Neural cell (in vitro differentiated cells): ENCODE results near the gene NOS1AP. TPM values are rescaled to one million over a fixed set of nuclear protein-coding genes. Genes with fewer than 3 reads are reported as not detected.

Source experiments
- H2AFZ ChIP-seq: fragments of 200-600, 300-800 bp; sonication (generic), shearing (Covaris generic); 2 replicates; pipeline ENCODE4 v1.6.0; 2014; ENCODE audit warnings: low read depth, mild to moderate bottlenecking, antibody characterized with exemption, low read length, moderate library complexity
- H3F3A ChIP-seq: fragments of 200-600 bp; shearing (Covaris generic); 2 replicates; pipeline ENCODE4 v1.6.1; 2016; ENCODE audit warnings: mild to moderate bottlenecking, moderate library complexity, mixed read lengths, antibody characterized with exemption, low read length; ENCODE audit not compliant: insufficient read depth, poor library complexity, severe bottlenecking
- H3K27ac ChIP-seq: fragments of 200-600, 300-800 bp; sonication (generic), shearing (Covaris generic); 2 replicates; pipeline ENCODE4 v1.5.1; 2014; ENCODE audit warnings: mild to moderate bottlenecking, low read length, moderate library complexity
- H3K27me3 ChIP-seq: fragments of 300-800, 200-600 bp; sonication (generic), shearing (Covaris generic); 2 replicates; pipeline ENCODE4 v1.6.0; 2014; ENCODE audit warnings: mild to moderate bottlenecking, low read depth, low read length, moderate library complexity; ENCODE audit not compliant: insufficient read depth
- H3K36me3 ChIP-seq: fragments of 300-800, 200-600 bp; sonication (generic), shearing (Covaris generic); 2 replicates; pipeline ENCODE4 v1.5.1; 2014; ENCODE audit warnings: mild to moderate bottlenecking, antibody characterized with exemption, low read length, moderate library complexity; ENCODE audit not compliant: insufficient read depth
- H3K4me2 ChIP-seq: fragments of 300-800, 200-600 bp; sonication (generic), shearing (Covaris generic); 2 replicates; pipeline ENCODE4 v1.6.0; 2014; ENCODE audit warnings: mild to moderate bottlenecking, low read length
- H3K4me3 ChIP-seq: fragments of 300-800, 200-600 bp; sonication (generic), shearing (Covaris generic); 2 replicates; pipeline ENCODE4 v1.5.1; 2014; ENCODE audit warnings: mild to moderate bottlenecking, low read length, moderate library complexity
- H3K79me2 ChIP-seq: fragments of 200-600 bp; shearing (Covaris generic); replicated peaks from 2 replicates; pipeline ENCODE4 v1.6.0; 2014; ENCODE audit warnings: mild to moderate bottlenecking, low read length, moderate library complexity; ENCODE audit not compliant: insufficient read depth
- H3K9ac ChIP-seq: fragments of 300-800, 200-600 bp; sonication (generic), shearing (Covaris generic); 2 replicates; pipeline ENCODE4 v1.6.1; 2016; ENCODE audit warnings: mild to moderate bottlenecking, low read length, mixed read lengths
- H3K9me2 ChIP-seq: fragments of 200-600 bp; shearing (Covaris generic); 2 replicates; pipeline ENCODE4 v1.6.1; 2016; ENCODE audit warnings: mild to moderate bottlenecking, low read length, mixed read lengths; ENCODE audit not compliant: insufficient read depth
- H3K9me3 ChIP-seq: fragments of 200-600, 300-800 bp; sonication (generic), shearing (Covaris generic); 2 replicates; pipeline ENCODE4 v1.6.1; 2016; ENCODE audit warnings: mild to moderate bottlenecking, mixed run types, low read length, moderate library complexity, mixed read lengths
- H4K20me1 ChIP-seq: fragments of 200-600 bp; shearing (Covaris generic); 2 replicates; pipeline ENCODE4 v1.6.1; 2016; ENCODE audit warnings: mild to moderate bottlenecking, mixed run types; ENCODE audit not compliant: insufficient read depth
- CTCF ChIP-seq: fragments of 450-650 bp; IDR thresholded peaks from 2 replicates; pipeline ENCODE4 v1.5.1; 2014; ENCODE audit warnings: antibody characterized with exemption, mild to moderate bottlenecking, moderate library complexity; ENCODE audit not compliant: poor library complexity, severe bottlenecking
- EP300 ChIP-seq: fragments of 450-650 bp; conservative IDR thresholded peaks from 2 replicates; pipeline ENCODE4 v1.6.1; 2014; ENCODE audit warnings: antibody characterized with exemption, mild to moderate bottlenecking, moderate library complexity; ENCODE audit not compliant: poor library complexity, severe bottlenecking
- EZH2 ChIP-seq: fragments of 200-600, 300-800 bp; shearing (Covaris generic), sonication (generic); IDR thresholded peaks from 2 replicates; pipeline ENCODE4 v1.6.1; 2014; ENCODE audit warnings: antibody characterized with exemption, low read length, borderline replicate concordance, mild to moderate bottlenecking; ENCODE audit not compliant: insufficient read depth, poor library complexity, severe bottlenecking
- MXI1 ChIP-seq: fragments of 450-650 bp; conservative IDR thresholded peaks from 2 replicates; pipeline ENCODE4 v1.6.1; 2014; ENCODE audit warnings: antibody characterized with exemption, mild to moderate bottlenecking; ENCODE audit not compliant: poor library complexity, severe bottlenecking
- POLR2AphosphoS5 ChIP-seq: IDR thresholded peaks from 2 replicates; pipeline ENCODE4 v1.6.1; 2012
- RAD21 ChIP-seq: fragments of 450-650 bp; conservative IDR thresholded peaks from 2 replicates; pipeline ENCODE4 v1.6.1; 2014; ENCODE audit warnings: antibody characterized with exemption, mild to moderate bottlenecking, moderate library complexity
- SMC3 ChIP-seq: fragments of 450-650 bp; conservative IDR thresholded peaks from 2 replicates; pipeline ENCODE4 v1.6.1; 2014; ENCODE audit warnings: antibody characterized with exemption, mild to moderate bottlenecking, moderate library complexity; ENCODE audit not compliant: poor library complexity
- TAF1 ChIP-seq: IDR thresholded peaks from 2 replicates; pipeline ENCODE4 v1.6.1; 2012; ENCODE audit warnings: low read depth
- polyA plus RNA-seq: library from polyadenylated mRNA; depleted of rRNA; stranded (reverse); fragments of >200 nt; gene quantifications from 2 replicates; pipeline ENCODE4 v1.2.3, GENCODE V29; 2014
- TF ChIP-seq, protein P1 (sequence below): IDR thresholded peaks from 2 replicates; pipeline ENCODE4 v1.6.1; 2012; ENCODE audit warnings: borderline replicate concordance

The NOS1AP gene
- polyA plus RNA-seq, 1 donor from 2014 or later, result 5.3 TPM

- Histone ChIP-seq H3K36me3 (no peaks in the 10 kb centered on the region), H2AFZ (no peak overlapping the region), H3K27me3 (no peaks in the 10 kb centered on the region), H3K79me2 (no peaks in the 10 kb centered on the region), H3K4me2 (no peak overlapping the region), H3K9me2 (no peaks in the 10 kb centered on the region), H3K4me3 (no peak overlapping the region), H3K27ac (no peak overlapping the region), H3F3A (no peaks in the 10 kb centered on the region), H4K20me1 (no peaks in the 10 kb centered on the region), H3K9ac (no peak overlapping the region), H3K9me3 (no peaks in the 10 kb centered on the region)
- no peak for TF ChIP-seq TAF1
- no peak for TF ChIP-seq RAD21
- TF ChIP-seq MXI1, result no peak
- no peak for TF ChIP-seq EP300
- TF ChIP-seq, protein P1, sequence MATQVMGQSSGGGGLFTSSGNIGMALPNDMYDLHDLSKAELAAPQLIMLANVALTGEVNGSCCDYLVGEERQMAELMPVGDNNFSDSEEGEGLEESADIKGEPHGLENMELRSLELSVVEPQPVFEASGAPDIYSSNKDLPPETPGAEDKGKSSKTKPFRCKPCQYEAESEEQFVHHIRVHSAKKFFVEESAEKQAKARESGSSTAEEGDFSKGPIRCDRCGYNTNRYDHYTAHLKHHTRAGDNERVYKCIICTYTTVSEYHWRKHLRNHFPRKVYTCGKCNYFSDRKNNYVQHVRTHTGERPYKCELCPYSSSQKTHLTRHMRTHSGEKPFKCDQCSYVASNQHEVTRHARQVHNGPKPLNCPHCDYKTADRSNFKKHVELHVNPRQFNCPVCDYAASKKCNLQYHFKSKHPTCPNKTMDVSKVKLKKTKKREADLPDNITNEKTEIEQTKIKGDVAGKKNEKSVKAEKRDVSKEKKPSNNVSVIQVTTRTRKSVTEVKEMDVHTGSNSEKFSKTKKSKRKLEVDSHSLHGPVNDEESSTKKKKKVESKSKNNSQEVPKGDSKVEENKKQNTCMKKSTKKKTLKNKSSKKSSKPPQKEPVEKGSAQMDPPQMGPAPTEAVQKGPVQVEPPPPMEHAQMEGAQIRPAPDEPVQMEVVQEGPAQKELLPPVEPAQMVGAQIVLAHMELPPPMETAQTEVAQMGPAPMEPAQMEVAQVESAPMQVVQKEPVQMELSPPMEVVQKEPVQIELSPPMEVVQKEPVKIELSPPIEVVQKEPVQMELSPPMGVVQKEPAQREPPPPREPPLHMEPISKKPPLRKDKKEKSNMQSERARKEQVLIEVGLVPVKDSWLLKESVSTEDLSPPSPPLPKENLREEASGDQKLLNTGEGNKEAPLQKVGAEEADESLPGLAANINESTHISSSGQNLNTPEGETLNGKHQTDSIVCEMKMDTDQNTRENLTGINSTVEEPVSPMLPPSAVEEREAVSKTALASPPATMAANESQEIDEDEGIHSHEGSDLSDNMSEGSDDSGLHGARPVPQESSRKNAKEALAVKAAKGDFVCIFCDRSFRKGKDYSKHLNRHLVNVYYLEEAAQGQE, result no peak
- TF ChIP-seq CTCF, result no peak
- no peak for TF ChIP-seq POLR2AphosphoS5
- no peak for TF ChIP-seq EZH2
- TF ChIP-seq SMC3, result no peak
Observed at GRCh38 chr1:162298266-162298665, 228.8 kb downstream of the NOS1AP start.

- H3K79me2 ChIP-seq, result no peaks in the 10 kb centered on the region
- H3K36me3 ChIP-seq, result no peaks in the 10 kb centered on the region
- no peak for TF ChIP-seq EZH2
- TF ChIP-seq MXI1, result no peak
- TF ChIP-seq SMC3, result no peak
- TF ChIP-seq, protein P1, result no peak
- TF ChIP-seq EP300, result no peak
- TF ChIP-seq CTCF, result no peak
- no peak for TF ChIP-seq POLR2AphosphoS5
- TF ChIP-seq TAF1, result no peak
- TF ChIP-seq RAD21, result no peak
- H3F3A ChIP-seq, result no peaks in the 10 kb centered on the region
- no peak overlapping the region for H3K4me3 ChIP-seq
- H3K9ac ChIP-seq, result no peak overlapping the region
- H3K9me3 ChIP-seq, result no peaks in the 10 kb centered on the region
- no peaks in the 10 kb centered on the region for H4K20me1 ChIP-seq
- no peak overlapping the region for H2AFZ ChIP-seq
- no peaks in the 10 kb centered on the region for H3K27me3 ChIP-seq
- H3K27ac ChIP-seq, result no peak overlapping the region
- H3K9me2 ChIP-seq, result no peaks in the 10 kb centered on the region
- H3K4me2 ChIP-seq, result no peak overlapping the region
Observed at GRCh38 chr1:162299018-162299417, 229.5 kb downstream of the NOS1AP start.
